WI38 (cell line): Measurements from ENCODE around the gene RANBP6.
"Not testable (repeated sequence)": the region's sequence is repeated elsewhere in the genome, so short reads cannot be mapped to it uniquely, and the experiment has no call there.

Source experiments
- H3K4me3 ChIP-seq: 2 replicates; pipeline ENCODE4 v1.5.1; 2011; ENCODE audit warnings: low read depth, mild to moderate bottlenecking, control low read depth, low read length
- CTCF ChIP-seq: IDR thresholded peaks from 2 replicates; pipeline ENCODE4 v1.5.1; 2012; ENCODE audit warnings: low read depth, mild to moderate bottlenecking, control low read depth, low read length

RANBP6 gene

DNA sequence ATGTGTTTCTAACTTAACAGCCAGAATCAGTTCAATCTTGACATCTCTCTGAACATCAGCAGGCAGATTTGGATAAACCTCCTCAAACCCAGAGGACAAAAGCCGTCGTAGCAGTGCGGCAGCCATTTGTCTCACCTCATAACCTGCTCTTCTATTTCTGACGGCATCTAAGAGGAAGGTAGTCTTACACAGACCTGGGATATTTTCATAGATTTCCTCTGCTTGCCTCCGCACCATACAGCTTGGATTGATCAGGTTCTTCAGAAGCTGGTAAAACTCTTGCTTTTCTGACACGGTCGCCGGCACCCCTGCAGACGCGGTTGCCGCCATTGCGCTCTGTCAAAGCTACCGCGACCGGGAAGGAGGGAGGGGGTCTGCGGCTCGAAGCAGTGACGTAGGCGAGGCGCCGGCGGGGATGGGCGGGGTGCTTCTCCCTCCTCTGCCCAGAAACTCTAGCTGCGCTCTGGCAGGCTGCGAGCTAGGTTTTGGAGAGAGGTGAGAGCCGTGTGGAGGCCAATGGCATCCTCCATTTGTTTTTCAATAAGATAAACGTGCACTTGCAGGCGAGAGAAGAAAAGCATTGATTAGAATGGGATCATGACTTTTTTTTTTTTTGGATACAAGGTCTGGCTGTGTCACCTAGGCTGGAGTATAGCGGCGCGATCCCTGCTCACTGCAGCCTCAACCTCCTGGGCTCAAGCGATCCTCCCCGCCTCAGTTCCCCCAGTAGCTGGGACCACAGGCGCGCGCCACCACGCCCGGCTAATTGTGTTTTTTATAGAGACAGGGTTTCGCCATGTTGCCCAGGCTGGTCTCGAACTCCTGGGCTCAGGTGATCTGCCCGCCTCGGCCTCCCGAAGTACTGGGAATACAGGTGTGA is at the start of gene RANBP6:
Gene RANBP6, minus strand, starts transcription at position 347 of the 880 bp plus-strand sequence. Its CDS starts 17 bp downstream, at position 330.
- TF ChIP-seq CTCF, result no peak
- H3K4me3 ChIP-seq, result peak within 1 kb of the TSS; percentile 66

GRCh38 chr9:6063146-6063545 is 47.7 kb upstream of the RANBP6 start:
- H3K4me3 ChIP-seq, result not testable (repeated sequence)

- TF ChIP-seq CTCF, result no peak
- H3K4me3 ChIP-seq, result no peak overlapping the region
These were observed 40.2 kb upstream of the RANBP6 start for GRCh38 chr9:6055666-6056065.

DNA sequence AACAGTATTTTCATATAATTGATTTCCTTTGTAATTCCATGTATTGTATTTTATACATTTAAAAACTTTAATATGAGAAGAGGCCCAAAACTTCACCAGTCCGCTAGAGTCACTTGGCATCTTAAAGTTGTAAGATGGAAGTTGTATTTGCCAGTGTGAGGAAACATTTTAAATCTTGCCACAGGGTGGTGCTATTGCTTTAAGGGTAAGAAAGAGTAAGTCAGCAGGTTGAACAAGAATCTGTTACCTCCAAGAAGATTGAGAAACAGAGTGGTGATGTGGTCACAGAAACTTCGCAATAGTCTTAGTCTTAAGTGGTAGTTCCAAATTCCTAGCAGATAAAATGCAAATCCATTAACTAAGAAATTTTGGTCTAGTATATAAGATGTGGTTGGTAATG is 39.8 kb upstream of the RANBP6 start:
- TF ChIP-seq CTCF, result peak; percentile 25; the same call in 1 of the 2 replicates
- no peak overlapping the region for H3K4me3 ChIP-seq

- H3K4me3 ChIP-seq, result no peak overlapping the region
- TF ChIP-seq CTCF, result peak; percentile 74
These were observed 39.1 kb upstream of the RANBP6 start for GRCh38 chr9:6054280-6055099.

GRCh38 chr9:6052293-6052919 is 37.0 kb upstream of the RANBP6 start:
- TF ChIP-seq CTCF, result no peak
- no peak overlapping the region for H3K4me3 ChIP-seq

DNA sequence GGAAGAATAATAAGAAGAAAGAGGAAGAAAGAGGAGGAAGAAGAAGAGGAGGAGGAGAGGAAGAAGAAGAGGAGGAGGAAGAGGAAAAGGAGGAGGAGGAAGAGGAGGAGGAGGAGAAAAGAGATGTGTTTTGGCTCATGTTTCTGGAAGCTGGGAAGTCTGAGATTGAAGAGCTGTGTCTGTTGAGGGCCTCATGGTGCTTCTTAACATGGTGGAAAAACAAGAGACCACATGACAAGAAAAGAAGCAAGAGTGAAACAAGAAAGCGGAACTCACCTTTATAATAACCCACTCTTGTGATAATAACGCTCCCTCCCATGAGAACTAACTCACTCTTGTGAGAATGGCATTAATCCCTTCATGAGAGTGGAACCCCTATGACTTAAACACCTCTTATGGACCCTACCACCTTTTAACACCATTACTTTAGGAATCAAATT is 36.1 kb upstream of the RANBP6 start:
- H3K4me3 ChIP-seq, result no peak overlapping the region
- no peak for TF ChIP-seq CTCF
